GM12875 (cell line): ENCODE results near the gene EZH2.

Experiments
- H3K4me3 ChIP-seq: one replicate; pipeline ENCODE4 v1.5.1; 2011; ENCODE audit warnings: low read depth, low read length, control low read depth
- TF ChIP-seq, protein P1 (sequence below): IDR thresholded peaks from 2 replicates; pipeline ENCODE4 v1.5.1; 2011; ENCODE audit warnings: low read depth, mild to moderate bottlenecking, control low read depth, inconsistent platforms, low read length, moderate library complexity, borderline replicate concordance; ENCODE audit not compliant: insufficient read depth

The EZH2 gene

DNA sequence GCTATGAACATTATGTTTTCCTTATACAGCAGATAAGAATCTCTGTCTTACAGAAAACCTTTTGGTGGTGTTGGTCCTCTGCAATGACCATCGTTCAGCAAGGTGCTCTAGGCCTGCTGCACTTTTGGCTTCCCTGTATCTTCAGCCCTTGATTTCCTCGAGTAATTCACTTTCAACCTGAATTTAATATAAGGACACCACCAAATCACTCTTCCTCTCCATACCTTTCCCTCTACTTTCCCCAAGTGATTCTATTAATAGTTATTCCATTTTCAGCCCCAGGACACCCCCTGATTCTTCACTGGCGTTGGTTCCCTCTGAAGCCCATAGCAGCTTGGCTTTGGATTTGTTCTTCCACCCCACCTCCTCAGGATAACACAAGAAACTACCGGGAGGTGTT, 72.2 kb downstream of the EZH2 start:
- TF ChIP-seq, protein P1, sequence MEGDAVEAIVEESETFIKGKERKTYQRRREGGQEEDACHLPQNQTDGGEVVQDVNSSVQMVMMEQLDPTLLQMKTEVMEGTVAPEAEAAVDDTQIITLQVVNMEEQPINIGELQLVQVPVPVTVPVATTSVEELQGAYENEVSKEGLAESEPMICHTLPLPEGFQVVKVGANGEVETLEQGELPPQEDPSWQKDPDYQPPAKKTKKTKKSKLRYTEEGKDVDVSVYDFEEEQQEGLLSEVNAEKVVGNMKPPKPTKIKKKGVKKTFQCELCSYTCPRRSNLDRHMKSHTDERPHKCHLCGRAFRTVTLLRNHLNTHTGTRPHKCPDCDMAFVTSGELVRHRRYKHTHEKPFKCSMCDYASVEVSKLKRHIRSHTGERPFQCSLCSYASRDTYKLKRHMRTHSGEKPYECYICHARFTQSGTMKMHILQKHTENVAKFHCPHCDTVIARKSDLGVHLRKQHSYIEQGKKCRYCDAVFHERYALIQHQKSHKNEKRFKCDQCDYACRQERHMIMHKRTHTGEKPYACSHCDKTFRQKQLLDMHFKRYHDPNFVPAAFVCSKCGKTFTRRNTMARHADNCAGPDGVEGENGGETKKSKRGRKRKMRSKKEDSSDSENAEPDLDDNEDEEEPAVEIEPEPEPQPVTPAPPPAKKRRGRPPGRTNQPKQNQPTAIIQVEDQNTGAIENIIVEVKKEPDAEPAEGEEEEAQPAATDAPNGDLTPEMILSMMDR: no peak

DNA sequence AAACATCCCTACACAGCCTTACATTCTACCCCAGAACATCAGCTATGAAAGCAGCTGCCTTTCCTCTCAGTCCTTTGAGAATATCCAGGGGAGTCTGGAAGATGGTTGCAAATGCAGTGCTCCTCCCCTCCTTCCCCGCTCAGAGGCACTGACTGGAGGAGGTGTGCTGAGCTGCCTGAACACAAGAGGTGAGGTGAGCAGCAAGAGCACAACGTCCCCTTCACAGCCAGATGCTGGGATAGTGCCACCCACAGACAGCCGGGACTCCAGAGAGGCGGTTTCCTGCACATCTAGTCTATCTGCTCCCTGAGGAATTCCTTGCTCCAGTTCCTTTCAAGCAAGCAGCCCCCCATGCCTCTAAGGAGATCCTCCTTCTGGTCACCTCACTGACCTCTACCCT, 74.2 kb downstream of the EZH2 start:
- no peak overlapping the region for H3K4me3 ChIP-seq
- TF ChIP-seq, protein P1: no peak

More for the DNA sequence above, 72.2 kb downstream of the EZH2 start:
- no peak overlapping the region for H3K4me3 ChIP-seq

DNA sequence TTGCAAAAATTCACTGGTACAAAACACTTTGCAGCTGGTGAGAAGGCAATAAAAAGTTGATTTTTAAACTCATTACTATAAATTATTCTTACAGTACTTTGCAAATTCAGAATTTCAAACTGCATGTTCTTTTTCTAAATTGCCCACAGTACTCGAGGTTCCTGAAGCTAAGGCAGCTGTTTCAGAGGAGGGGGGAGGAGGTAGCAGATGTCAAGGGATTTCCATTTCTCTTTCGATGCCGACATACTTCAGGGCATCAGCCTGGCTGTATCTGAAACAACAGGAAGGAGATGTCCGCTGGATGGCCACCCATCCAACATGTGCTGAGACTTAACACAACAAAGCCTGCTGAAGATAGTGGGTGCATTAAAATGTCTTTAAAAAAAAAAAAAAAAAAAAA, 76.7 kb downstream of the EZH2 start:
- no peak overlapping the region for H3K4me3 ChIP-seq
- TF ChIP-seq, protein P1: no peak

DNA sequence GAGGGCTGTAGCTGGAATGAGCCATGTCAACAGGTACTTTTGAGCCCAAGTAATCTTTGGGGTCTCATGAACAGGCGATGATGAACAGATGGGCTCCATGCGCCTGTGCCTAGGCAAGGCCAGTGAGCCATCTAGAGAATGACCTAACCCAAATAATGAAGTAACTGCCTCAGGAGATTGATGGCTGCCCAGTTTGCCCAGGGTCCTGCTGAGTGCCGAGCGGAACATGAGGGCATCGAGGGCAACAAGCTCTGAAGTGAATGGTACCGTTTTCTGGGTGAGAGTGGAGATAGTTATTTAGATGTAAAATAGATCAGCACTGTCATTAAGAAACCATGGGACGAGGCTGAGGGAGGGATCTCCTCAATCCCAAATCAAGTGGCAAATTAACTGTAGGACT, 77.9 kb downstream of the EZH2 start:
- TF ChIP-seq, protein P1: no peak
- H3K4me3 ChIP-seq: no peak overlapping the region

DNA sequence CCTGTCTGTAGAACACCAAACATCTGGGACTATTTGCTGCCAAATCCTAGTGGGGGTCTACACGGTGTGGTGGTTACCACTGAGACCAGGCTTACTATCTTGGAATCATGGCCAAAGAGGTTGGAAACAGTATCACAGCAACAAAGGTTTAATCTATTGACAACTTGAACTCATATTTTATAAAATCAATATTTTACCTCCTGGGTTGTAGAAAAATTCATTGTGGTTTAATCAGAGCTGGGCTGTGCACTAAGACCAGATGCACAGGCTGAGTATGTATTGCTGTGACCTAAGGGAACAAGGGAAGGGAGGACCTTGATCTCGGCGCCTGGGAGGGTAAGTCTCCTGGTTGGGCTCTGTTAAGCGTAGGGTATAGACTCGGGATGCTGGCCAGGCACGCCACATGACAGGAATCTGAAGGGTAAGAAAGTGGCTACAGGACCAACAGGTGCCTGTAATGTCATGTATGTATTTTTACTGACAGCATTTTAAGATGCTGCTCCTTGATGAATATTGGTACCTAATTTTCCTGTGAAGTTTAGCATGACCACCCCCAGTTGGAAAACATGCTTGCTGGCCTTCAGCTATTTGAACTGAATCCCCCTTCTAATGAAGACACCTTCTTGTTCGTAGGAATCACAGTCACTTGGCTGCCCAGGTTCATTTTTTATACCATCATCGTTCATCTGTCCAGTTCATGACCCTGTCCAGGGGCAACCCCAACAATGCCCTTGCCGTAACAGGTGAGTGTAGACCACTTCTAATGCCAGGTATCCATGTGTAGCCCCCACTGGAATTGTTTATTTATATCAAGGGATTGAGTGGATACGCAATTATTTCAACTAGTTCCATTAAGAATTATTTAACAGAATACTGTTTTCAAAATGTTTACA, 79.5 kb downstream of the EZH2 start:
- H3K4me3 ChIP-seq: no peak overlapping the region
- TF ChIP-seq, protein P1: no peak

DNA sequence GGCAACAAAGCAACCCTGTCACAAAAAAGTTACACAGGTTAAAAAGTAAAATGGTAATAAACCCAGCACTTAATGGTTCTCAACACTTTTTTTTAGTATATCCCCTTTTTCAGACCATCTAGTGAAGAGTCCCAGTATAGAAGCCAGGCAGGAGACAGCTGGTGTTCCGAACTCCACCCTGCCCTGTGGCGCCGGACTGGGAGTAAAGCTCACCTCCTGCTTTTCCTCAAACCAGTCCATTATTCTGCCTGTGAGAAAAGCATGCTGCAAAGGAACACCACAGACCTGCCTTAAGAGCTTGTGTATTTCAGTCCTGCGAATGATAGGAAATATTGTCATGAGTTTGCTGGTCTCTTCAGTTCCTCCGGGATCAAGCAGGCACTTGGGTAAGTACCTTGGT, 81.0 kb downstream of the EZH2 start:
- H3K4me3 ChIP-seq: no peak overlapping the region
- TF ChIP-seq, protein P1: no peak

DNA sequence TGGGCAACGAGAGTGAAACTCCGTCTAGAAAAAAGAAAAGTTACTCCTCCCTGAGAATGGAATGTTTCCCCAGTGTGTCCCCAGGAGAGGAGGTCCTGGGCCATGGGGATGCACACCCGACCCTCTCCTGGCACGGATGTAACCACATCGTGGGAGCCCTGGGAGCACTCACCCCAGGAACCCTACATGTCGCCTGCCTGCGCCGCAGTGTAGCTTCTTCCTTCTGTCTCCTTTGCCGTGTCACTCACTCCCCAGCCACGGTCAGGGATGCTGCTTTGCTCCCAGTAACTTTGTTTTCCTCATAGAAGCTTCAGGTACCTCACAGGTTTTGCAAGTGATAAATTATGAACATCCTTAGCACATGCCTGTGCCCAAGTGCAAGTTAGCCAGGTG, 82.0 kb downstream of the EZH2 start:
- no peak overlapping the region for H3K4me3 ChIP-seq
- TF ChIP-seq, protein P1: no peak
